NCI-H1417 treated with DMSO at 0.1 percent for 48 hours (cell line): ENCODE results near the gene IFNA16.
"Not testable (repeated sequence)": the region's sequence is repeated elsewhere in the genome, so short reads cannot be mapped to it uniquely, and the experiment has no call there.

Source experiments
- DNase-seq: peaks from one replicate; lab custom pipeline; 2025; lab: John Stamatoyannopoulos, UW

The IFNA16 gene

DNA sequence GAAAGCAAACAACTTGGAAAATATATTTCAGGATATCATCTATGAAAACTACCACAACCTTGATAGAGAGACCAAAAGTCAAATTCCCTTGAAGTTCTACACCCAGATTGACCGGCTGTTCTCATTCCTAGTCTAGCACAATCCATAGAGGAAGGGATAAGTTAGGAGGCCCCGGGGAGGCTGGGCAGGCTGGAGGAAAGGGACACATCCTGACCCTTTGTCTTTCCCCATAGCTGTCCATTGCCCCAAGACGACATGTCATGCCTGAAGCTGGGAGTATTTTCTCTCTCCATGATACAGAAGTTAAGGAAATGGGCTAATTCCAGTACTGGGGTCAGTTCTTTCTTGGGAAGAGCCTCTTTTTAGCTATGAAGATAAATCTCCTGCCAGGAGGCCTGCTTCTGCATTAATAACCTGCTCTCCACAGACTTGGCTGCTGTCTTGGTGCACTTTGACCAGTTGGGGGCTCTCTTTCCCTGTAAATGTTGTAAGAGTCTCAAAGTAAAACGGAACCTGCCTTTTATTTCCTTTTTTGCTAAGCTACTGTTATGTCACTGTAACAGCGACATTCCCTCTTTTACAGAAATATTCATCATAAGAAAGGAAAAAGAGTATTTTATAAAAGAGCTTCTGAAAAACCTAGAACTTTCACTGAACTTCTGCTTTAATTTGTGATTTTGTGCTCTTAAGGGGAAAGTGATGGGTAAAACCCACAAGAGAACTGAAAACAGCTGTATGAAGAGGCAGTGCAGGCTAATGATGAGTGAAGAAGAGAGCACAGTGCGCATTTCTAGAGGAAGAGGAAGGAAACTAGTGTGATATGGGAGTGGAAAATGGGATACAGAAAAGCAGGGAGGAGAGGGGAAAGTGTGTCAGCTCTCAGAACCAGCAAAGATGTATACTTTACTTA, 22.0 kb downstream of the IFNA16 start:
- not testable (repeated sequence) for DNase-seq

- not testable (repeated sequence) for DNase-seq
Measured at GRCh38 chr9:21187487-21187886, 29.6 kb downstream of the IFNA16 start, which contains the start of gene IFNA4. IFNA4 (minus strand) TSS chr9:21187587; CDS start chr9:21187531, 56 bp downstream.

DNA sequence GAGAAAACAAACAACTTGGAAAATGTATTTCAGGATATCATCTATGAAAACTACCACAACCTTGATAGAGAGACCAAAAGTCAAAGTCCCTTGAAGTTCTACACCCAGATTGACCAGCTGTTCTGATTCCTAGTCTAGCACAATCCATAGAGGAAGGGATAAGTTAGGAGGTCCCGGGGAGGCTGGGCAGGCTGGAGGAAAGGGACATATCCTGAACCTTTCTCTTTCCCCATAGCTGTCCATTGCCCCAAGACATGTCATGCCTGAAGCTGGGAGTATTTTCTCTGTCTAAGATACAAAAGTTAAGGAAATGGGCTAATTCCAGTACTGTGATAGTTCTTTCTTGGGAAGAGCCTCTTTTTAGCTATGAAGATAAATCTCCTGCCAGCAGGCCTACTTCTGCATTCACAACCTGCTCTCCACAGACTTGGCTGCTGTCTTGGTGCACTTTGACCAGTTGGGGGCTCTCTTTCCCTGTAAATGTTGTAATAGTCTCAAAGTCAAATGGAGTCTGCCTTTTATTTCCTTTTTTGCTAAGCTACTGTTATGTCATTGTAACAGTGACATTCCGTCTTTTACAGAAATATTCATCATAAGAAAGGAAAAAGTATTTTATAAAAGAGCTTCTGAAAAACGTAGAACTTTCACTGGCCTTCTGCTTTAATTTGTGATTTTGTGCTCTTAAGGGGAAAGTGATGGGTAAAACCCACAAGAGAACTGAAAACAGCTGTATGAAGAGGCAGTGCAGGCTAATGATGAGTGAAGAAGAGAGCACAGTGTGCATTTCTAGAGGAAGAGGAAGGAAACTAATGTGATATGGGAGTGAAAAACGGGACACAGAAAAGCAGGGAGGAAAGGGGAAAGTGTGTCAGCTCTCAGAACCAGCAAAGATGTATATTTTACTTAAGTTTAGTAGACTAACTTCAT, 34.0 kb downstream of the IFNA16 start:
- not testable (repeated sequence) for DNase-seq

DNA sequence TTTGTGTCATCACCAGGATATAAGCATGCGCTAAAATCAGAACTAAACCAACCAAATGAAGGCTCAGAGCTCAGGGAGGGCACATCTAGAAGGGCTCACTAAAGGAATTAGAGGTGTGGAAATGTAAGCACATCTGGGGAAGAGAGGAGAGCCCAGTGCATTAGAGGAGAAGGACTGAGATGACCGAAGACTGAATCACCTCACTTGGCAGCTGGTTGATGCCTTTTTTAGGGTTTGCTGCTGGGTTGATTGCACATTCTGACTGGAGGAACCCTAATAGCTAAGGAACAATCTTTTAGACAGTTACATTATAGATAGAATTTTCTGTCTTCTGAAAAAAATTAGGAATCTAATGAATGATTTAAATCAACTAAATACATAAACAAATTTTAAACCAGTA, 42.4 kb downstream of the IFNA16 start:
- DNase-seq: no peak

DNA sequence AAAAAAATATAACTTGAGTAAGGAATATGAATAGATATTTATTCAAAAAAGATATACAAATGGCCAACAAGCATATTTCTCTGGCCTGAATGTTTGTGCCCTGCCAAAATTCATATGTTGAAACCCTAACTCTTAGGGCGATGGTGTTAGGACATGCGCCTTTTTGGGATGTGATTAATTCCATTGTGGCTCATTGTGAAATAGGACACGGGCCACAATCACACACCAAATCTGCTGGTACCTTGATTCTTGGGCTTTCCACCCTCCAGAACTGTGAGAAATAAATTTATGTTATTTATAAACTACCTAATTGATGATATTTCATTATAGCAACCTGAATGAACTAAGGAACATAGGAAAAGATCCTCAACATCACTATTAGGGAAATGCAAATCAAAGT, 45.0 kb downstream of the IFNA16 start:
- DNase-seq: no peak

DNA sequence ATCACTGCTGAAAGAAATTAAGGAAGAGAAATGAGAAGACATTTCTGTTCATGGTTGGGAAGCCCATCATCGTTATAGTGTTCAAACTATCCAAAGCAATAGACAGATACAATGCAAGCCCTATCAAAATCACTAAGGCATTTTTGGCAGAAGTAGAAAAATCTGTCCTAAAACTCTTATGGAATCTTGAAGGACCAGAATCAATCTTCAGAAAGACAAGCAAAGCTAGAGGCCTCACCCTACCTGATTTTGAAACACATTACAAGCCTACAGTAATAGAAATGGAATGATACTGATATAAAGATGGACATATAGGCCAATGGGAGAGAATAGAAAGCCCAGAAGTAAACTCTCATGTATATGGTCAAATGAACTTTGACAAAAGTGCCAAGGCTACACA, 45.8 kb downstream of the IFNA16 start:
- DNase-seq: no peak

DNA sequence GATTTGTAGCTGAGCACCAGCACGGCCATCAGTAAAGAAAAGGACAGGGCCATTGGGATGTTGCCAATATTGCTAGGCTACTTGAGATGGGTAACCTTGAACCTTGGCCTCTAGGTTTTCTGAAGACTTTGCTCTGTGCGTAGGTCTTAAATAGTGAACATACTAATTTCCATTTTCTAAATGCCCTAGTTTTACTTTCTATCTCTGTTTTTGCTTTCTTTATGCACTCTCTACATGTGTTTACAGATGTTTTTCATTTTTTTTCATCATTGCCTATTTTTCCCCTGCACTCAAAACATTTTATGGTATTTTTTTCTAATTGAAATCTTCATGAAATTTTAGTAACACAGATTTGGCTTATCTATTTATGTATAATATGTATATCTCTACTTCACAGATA, 50.6 kb downstream of the IFNA16 start, which contains the start of gene IFNA21:
Gene IFNA21, minus strand, starts transcription at position 101 of the 400 bp plus-strand sequence. Its CDS starts 48 bp downstream, at position 53.
- not testable (repeated sequence) for DNase-seq
